Suprapubic skin (tissue), 4 donors: Measurements from ENCODE around the gene PRR36. TPM values are rescaled to one million over a fixed set of nuclear protein-coding genes. Genes with fewer than 3 reads are reported as not detected.

Experiments used
- DNase-seq, 2 donors: peaks; one replicate each; pipeline ENCODE4 v3.0.0-alpha.2; 2019; ENCODE audit warnings: low spot score in 2 of 2
- H3K27ac ChIP-seq: fragments of 200-600 bp; sonication (generic); one replicate; pipeline ENCODE4 v1.5.1; 2019
- H3K27me3 ChIP-seq: fragments of 200-600 bp; sonication (generic); one replicate; pipeline ENCODE4 v1.5.1; 2019
- H3K36me3 ChIP-seq: fragments of 200-600 bp; sonication (generic); one replicate; pipeline ENCODE4 v1.5.1; 2019
- H3K4me1 ChIP-seq: fragments of 200-600 bp; sonication (generic); one replicate; pipeline ENCODE4 v1.5.1; 2019
- H3K4me3 ChIP-seq: fragments of 200-600 bp; sonication (generic); one replicate; pipeline ENCODE4 v1.5.1; 2019; ENCODE audit warnings: mild to moderate bottlenecking
- H3K9me3 ChIP-seq: fragments of 200-600 bp; sonication (generic); one replicate; pipeline ENCODE4 v1.5.1; 2019
- EP300 ChIP-seq: sonication (generic); formaldehyde crosslinking; IDR thresholded peaks from one replicate; pipeline ENCODE4 v1.6.1; 2017; ENCODE audit warnings: antibody characterized with exemption
- POLR2A ChIP-seq, 2 donors: fragments of 450-650 bp; IDR thresholded peaks; one replicate each; pipeline ENCODE4 v1.6.1; 2017; ENCODE audit warnings: antibody characterized with exemption in 2 of 2, mild to moderate bottlenecking in 2 of 2, moderate library complexity in 2 of 2
- POLR2AphosphoS5 ChIP-seq, 3 donors: sonication (generic); formaldehyde crosslinking; IDR thresholded peaks; one replicate each; pipeline ENCODE4 v1.6.1; 2017; ENCODE audit warnings: antibody characterized with exemption in 3 of 3
- WGBS: methylation state at CpG from one replicate; pipeline ENCODE4 v1.1.5; 2018; 5-methylcytosine and 5-hydroxymethylcytosine counted together
- total RNA-seq, 4 donors: library from RNA; depleted of rRNA; stranded (reverse); fragments of >200 nt; gene quantifications; one replicate each; pipeline ENCODE4 v1.1.0, GENCODE V29; 2016
- TF ChIP-seq, protein P1 (sequence below), 2 donors: fragments of 200-600 bp in 1 of 2; fragments of 450-650 bp in 1 of 2; sonication (generic) in 1 of 2; IDR thresholded peaks; one replicate each; pipeline ENCODE4 v1.5.1; 2016 to 2019; ENCODE audit warnings: antibody characterized with exemption in 2 of 2, mild to moderate bottlenecking in 1 of 2, moderate library complexity in 1 of 2

Gene PRR36
- total RNA-seq, 4 donors from 2014 or later = 0.26 to 1.1 (median 0.74) TPM

DNA sequence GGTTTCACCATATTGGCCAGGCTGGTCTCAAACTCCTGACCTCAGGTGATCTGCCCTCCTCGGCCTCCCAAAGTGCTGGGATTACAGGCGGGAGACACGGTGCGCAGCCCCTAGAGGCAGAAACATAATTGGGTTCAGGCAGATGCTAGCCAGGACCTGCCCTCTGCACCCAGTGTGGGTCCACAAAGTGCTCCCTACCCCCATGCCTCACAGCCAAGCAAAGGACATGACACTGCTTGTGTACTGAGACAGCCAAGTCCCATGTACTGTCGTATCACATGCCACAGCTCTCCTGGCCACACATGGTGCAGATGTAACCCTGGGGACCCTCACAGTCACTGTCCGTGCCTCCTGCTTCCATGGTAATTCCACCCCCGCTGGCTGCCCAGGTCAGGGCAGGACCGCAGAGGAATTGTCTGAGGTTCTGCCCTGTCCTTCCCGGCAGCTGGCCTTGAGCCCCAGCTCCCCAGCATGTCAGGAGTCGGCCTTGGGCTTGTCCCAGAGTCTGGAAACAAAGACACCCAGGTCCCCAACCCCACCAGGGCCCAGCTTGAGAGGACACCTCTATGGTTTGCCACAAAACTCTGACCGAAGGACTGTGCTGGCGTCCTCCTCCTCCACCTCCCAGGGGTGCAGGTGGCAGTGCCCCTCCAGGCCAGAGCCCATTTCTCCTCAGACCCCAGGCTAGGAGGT, 7.6 kb downstream of the PRR36 start:
- TF ChIP-seq EP300 (no peak), POLR2A (IDR thresholded peaks at IDR 0.05) (no peak), POLR2AphosphoS5 (IDR thresholded peaks at IDR 0.05) (no peak)
- TF ChIP-seq, protein P1, sequence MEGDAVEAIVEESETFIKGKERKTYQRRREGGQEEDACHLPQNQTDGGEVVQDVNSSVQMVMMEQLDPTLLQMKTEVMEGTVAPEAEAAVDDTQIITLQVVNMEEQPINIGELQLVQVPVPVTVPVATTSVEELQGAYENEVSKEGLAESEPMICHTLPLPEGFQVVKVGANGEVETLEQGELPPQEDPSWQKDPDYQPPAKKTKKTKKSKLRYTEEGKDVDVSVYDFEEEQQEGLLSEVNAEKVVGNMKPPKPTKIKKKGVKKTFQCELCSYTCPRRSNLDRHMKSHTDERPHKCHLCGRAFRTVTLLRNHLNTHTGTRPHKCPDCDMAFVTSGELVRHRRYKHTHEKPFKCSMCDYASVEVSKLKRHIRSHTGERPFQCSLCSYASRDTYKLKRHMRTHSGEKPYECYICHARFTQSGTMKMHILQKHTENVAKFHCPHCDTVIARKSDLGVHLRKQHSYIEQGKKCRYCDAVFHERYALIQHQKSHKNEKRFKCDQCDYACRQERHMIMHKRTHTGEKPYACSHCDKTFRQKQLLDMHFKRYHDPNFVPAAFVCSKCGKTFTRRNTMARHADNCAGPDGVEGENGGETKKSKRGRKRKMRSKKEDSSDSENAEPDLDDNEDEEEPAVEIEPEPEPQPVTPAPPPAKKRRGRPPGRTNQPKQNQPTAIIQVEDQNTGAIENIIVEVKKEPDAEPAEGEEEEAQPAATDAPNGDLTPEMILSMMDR (IDR thresholded peaks at IDR 0.05) = no peak
- DNase-seq = no peak
- no peak overlapping the region for H3K4me3 ChIP-seq
- 53% methylated on average over 8 of the region's 12 CpGs for WGBS
- no peaks in the 10 kb centered on the region for H3K9me3 ChIP-seq
- H3K27ac ChIP-seq = peak overlapping the region; percentile 39
- H3K4me1 ChIP-seq = peaks cover 57% of the 10 kb centered on the region
- peaks cover 7% of the 10 kb centered on the region for H3K27me3 ChIP-seq
- H3K36me3 ChIP-seq = peaks cover 3% of the 10 kb centered on the region

DNA sequence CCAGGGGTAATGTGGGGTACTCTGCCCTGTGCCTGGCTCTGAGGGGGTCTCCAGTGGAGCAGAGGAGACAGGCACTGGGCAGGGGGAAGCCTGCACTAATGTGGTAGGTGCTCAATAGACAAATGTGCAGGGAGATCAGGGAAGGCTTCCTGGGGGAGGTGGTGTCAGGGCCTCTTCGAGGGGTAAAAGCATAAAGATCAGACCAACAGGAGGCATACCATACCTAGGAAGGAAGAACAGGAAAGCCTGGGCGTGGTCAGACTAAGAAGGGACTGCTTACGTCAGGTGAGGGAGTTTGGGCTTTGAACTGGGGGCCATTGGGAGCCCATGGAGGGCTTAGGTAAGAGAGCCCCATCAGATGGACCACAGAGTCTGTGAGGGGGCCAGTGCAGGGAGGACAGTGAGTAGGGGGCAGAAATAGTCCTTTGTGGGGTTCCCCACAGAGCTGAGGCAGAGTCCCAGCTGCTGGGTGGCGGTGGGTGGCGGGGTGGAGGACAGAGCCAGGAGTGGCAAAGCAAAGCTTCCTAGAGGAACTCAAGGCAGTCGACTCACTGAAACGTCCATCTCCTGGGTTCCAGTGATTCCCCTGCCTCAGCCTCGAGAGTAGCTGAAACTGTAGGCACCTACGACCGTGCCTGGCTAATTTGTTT, 8.8 kb downstream of the PRR36 start:
- H3K27me3 ChIP-seq = peaks cover 7% of the 10 kb centered on the region
- no peak for DNase-seq
- WGBS = 49% methylated on average over 10 of the region's 10 CpGs
- TF ChIP-seq POLR2AphosphoS5 (IDR thresholded peaks at IDR 0.05) = no peak
- TF ChIP-seq POLR2A (IDR thresholded peaks at IDR 0.05) = no peak
- TF ChIP-seq EP300 = no peak
- TF ChIP-seq, protein P1 (IDR thresholded peaks at IDR 0.05) = no peak
- no peaks in the 10 kb centered on the region for H3K9me3 ChIP-seq
- H3K4me3 ChIP-seq = no peak overlapping the region
- no peak overlapping the region for H3K27ac ChIP-seq
- peaks cover 5% of the 10 kb centered on the region for H3K36me3 ChIP-seq
- H3K4me1 ChIP-seq = peaks cover 49% of the 10 kb centered on the region

DNA sequence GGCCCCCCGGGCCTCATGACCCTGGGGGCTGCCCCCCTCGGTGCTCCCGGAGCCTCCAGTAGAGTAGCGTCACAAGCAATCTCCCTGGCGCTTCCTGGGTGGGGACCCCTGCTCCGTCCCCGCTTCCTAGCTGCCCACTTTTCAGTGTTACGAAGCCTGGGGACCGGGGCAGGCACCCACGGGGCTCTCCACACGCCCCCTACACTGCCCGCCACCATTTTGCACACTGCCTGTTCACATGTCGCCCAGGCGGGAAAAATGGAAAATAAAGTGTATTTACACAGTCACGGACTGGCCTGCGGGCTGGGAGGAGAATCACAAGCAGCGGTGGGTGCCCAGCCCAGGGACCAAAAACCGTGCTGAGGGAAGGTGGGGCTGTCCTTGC, 9.5 kb downstream of the PRR36 start:
- DNase-seq = no peak
- Histone ChIP-seq H3K4me1 (peaks cover 43% of the 10 kb centered on the region), H3K9me3 (no peaks in the 10 kb centered on the region), H3K4me3 (no peak overlapping the region), H3K27ac (no peak overlapping the region), H3K36me3 (peaks cover 9% of the 10 kb centered on the region), H3K27me3 (peaks cover 7% of the 10 kb centered on the region)
- WGBS = 84% methylated on average over 14 of the region's 18 CpGs
- TF ChIP-seq POLR2AphosphoS5 (IDR thresholded peaks at IDR 0.05) (no peak), POLR2A (IDR thresholded peaks at IDR 0.05) (no peak)
- TF ChIP-seq, protein P1 (IDR thresholded peaks at IDR 0.05) = no peak

DNA sequence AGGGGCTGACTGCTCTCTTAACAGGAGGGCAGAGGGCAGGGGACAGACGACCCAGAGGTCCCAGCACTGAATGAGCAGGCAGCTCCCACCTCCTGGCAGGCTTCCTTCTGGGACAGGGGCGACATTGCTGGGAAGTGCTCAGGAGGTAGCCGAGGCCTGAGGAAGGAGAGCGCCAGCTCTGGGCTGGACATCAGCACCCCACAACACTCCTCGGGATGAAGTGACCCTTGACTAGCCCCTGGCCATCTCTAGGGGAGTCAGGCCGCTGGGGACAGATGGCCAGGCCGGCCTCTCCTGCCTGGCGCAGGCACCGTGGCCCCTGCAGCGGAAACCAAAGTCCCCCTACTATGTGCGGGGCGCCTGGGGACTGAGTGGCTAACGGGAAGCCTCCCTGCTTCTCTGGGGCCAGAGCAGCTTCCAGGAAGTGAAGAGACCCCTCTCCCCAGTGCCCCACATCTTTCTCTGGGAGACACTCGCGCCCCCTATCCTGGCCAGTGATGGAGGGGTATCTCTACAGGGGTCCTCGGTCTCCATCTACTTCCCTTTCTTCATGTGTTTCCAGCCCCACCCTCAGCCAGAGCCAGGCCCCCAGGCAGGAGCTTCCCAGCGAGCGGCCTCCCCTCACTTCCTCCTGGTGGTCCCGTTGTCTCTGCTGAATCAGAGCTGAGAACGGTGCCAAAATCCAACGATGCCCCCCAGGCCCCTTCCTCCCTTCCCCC, 10.1 kb downstream of the PRR36 start:
- H3K27me3 ChIP-seq = peaks cover 7% of the 10 kb centered on the region
- H3K4me3 ChIP-seq = no peak overlapping the region
- WGBS = 78% methylated on average over 17 of the region's 21 CpGs
- H3K9me3 ChIP-seq = no peaks in the 10 kb centered on the region
- peaks cover 39% of the 10 kb centered on the region for H3K4me1 ChIP-seq
- H3K27ac ChIP-seq = no peak overlapping the region
- H3K36me3 ChIP-seq = peaks cover 9% of the 10 kb centered on the region
- peak in 1 of 2 donors; percentile 60 for DNase-seq
- no peak for TF ChIP-seq POLR2AphosphoS5 (IDR thresholded peaks at IDR 0.05)
- TF ChIP-seq EP300 = no peak

DNA sequence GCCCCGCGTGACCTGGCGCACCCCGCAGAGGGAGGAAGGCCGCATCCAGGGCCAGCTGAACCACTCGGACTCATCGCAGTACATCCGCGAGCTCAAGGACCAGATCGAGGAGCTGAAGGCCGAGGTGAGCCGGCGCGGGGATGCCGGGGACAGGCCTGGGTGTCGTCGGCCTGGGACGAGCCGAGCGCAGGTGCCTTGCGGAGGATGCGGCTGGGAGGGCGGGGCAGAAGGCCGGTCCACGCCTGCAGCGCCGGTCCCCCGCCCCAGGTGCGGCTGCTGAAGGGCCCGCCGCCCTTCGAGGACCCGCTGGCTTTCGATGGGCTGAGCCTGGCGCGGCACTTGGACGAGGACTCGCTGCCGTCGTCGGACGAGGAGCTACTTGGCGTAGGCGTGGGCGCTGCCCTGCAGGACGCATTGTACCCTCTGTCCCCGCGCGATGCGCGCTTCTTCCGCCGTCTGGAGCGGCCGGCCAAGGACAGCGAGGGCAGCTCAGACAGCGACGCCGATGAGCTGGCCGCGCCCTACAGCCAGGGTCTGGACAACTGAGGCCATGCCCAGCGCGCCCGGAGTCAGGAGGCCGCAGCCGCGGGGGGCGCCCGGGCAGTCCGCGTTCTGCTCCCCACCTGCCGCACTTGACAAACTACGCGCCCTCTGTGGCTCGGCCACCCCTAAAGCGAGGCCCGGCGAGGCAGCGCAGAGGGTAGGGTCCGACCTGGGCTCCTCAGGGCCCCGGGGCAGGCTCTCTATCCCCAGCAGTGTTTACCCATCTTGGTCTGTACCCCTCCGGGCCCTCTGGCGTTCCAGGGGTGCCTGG, 10.8 kb downstream of the PRR36 start:
- Histone ChIP-seq H3K4me3 (peak overlapping the region; percentile 35), H3K27me3 (peaks cover 4% of the 10 kb centered on the region)

More for the DNA sequence above, 10.8 kb downstream of the PRR36 start:
- WGBS = 66% methylated on average over 24 of the region's 83 CpGs
- H3K9me3 ChIP-seq = no peaks in the 10 kb centered on the region
- TF ChIP-seq EP300 (no peak), POLR2A (IDR thresholded peaks at IDR 0.05) (no peak), POLR2AphosphoS5 (IDR thresholded peaks at IDR 0.05) (no peak)
- TF ChIP-seq, protein P1 (IDR thresholded peaks at IDR 0.05) = no peak
- H3K36me3 ChIP-seq = peaks cover 9% of the 10 kb centered on the region
- no peak overlapping the region for H3K27ac ChIP-seq
- peaks cover 31% of the 10 kb centered on the region for H3K4me1 ChIP-seq
- DNase-seq = peak in 1 of 2 donors; percentile 65
